LNCaP clone FGC (cell line): Measurements from ENCODE around the gene TMEM39B.

Source experiments
- DNase-seq: peaks from one replicate; pipeline ENCODE4 v3.0.0-alpha.2; 2011; ENCODE audit warnings: low read depth
- H3K4me3 ChIP-seq: 2 replicates; pipeline ENCODE4 v1.5.1; 2011; ENCODE audit warnings: mild to moderate bottlenecking, low read depth, low read length, control low read depth
- TF ChIP-seq, protein P1 (sequence below): IDR thresholded peaks from 2 replicates; pipeline ENCODE4 v1.5.1; 2012; ENCODE audit warnings: mild to moderate bottlenecking; ENCODE audit not compliant: control insufficient read depth, insufficient read depth; ENCODE audit errors: extremely low read depth

The TMEM39B gene

DNA sequence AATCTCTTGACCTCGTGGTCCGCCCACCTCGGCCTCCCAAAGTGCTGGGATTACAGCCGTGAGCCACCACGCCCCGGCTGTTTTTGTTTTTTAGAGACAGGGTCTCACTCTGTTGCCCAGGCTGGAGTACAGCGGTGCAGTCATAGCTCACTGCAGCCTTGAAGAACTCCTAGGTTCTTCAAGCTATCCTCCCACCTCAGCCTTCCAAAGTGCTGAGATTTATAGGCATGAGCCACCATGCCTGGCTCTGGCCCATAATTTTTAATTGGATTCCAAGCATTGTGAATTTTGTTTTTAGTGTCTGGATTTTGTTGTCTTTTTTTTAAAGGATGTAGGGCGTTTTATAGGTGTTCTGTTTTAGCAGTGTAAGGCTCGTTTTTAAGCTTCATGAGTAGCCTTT lies 78.1 kb downstream of the TMEM39B start:
- TF ChIP-seq, protein P1, sequence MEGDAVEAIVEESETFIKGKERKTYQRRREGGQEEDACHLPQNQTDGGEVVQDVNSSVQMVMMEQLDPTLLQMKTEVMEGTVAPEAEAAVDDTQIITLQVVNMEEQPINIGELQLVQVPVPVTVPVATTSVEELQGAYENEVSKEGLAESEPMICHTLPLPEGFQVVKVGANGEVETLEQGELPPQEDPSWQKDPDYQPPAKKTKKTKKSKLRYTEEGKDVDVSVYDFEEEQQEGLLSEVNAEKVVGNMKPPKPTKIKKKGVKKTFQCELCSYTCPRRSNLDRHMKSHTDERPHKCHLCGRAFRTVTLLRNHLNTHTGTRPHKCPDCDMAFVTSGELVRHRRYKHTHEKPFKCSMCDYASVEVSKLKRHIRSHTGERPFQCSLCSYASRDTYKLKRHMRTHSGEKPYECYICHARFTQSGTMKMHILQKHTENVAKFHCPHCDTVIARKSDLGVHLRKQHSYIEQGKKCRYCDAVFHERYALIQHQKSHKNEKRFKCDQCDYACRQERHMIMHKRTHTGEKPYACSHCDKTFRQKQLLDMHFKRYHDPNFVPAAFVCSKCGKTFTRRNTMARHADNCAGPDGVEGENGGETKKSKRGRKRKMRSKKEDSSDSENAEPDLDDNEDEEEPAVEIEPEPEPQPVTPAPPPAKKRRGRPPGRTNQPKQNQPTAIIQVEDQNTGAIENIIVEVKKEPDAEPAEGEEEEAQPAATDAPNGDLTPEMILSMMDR: no peak
- no peak for DNase-seq
- no peak overlapping the region for H3K4me3 ChIP-seq

DNA sequence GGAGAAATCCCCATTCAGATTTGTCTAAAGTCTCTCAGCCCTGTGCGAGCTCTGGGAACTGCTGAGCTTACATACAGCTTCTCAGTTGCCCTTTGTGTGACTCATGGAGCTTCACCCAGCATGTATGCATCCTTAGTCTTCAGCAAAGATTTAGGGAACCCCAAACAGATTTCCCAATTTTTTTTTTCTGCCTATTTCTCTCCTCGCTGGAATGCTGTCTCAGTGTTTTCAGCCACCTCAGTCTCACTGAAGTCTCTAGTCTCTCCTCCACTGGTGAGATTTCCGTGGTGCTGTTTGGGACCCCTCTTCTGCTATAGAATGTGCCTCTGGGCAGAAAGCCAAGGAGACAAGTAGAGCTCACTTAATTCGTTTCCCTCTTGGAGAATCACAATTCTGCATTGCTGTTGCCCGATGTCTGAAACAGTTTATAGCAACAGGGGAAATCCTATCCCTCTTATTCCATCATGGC lies 78.6 kb downstream of the TMEM39B start:
- DNase-seq: no peak
- no peak overlapping the region for H3K4me3 ChIP-seq
- TF ChIP-seq, protein P1: no peak
